HG02798 (cell line): ENCODE measurements around the gene RELN.
"Not testable (repeated sequence)": the region's sequence is repeated elsewhere in the genome, so short reads cannot be mapped to it uniquely, and the experiment has no call there.

Experiments used
- ATAC-seq: cut with Tn5 transposase; IDR thresholded peaks from one replicate; pipeline ENCODE4 v1.9.1; 2021; ENCODE audit warnings: mild to moderate bottlenecking; ENCODE audit not compliant: unreplicated experiment, poor library complexity

The RELN gene

DNA sequence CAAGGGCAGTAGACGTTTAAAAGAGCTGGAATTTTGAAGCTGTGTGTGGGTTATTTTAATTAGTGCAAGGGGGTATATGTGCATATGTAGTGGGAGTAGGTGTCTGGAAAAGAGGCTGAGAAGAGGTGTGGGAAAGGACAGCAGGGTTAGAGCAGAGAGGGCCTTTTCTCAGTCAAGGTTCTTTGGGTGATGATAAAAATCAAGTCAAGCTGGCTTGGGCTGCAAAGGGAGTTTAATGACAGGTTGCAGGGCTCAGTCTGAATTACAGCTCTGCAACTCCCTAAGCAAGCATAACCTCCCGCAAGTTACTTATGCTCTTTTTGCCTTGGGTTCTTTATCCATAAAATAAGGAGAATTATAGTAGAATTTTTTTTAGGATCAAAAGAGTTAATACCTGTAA, 83.5 kb downstream of the RELN start:
- ATAC-seq, result no peak

GRCh38 chr7:103902917-103903316, 86.5 kb downstream of the RELN start:
- ATAC-seq, result no peak

DNA sequence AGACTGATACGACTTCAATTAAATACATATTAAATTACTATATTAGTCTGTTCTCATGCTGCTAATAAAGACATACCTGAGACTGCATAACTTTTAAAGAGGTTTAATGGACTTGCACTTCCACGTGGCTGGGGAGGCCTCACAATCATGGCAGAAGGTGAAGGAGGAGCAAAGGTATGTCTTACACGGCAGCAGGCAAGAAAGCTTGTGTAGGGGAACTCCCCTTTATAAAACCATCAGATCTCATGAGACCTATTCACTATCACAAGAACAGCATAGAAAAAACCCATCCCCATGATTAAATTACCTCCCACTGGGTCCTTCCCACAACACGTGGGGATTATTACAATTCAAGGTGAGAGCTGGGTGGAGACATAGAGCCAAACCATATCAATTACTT, 92.6 kb downstream of the RELN start:
- ATAC-seq, result not testable (repeated sequence)

DNA sequence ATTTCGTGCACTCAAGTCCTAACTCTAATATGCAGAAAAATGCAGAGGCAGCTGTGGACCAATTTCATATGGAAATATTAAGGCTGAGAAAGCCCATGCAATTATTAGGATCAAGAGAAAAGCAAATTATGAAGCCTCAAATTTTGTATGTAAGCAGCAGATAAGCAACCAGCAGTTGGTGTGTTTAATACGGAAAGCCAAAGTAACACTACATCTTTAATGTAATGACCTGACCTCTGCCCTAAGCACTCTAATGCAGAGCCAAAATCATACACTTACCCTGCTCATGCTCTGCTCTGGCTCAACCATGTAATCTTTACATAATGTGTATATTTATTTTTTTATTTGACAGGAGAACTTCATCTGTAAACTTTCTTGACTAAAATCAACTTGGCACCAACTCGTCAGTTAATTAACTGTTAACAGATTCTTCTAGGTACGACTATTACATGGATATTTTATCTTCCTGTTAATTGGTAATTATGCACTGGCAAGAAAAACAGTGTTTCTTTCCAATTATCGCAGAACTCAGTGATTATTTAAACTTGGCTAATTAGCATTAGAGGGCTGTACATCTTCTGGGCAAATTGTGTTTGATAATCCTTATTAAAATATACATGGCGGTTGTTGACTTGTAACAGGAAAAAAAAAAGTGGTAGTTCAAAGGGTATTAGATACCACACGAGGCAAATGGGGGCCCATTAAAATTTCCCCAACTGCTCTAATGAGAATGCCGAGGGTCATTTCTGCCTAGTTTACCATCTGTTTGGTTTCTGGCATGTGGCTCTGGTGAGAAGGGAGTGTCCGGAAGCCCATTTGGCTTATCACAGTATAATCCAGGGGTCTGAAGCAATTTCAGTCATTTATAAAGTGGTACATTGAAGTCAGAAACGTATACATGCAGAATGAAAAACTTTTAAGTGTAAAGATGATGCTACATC, 94.5 kb downstream of the RELN start:
- ATAC-seq, result no peak

DNA sequence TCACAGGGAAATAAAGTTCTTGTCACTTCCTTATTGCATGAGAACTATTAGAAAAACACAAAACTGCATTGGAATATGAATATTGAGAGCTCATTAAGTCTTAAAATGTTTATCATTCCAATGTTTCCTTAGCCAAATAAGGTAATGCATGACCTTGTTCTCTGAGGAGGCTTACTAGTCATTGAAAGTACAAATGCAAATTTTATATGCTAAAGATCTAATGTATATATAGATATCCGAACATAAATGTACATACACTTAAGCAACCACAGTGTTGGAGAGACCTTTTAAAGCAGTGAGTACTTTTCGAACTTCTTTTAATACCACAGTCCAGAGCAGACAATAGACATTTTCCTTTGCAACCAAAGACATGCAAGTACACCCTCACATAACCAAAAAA, 96.1 kb downstream of the RELN start:
- no peak for ATAC-seq

- ATAC-seq, result no peak
Observed at GRCh38 chr7:103889451-103889850, 100.0 kb downstream of the RELN start.

DNA sequence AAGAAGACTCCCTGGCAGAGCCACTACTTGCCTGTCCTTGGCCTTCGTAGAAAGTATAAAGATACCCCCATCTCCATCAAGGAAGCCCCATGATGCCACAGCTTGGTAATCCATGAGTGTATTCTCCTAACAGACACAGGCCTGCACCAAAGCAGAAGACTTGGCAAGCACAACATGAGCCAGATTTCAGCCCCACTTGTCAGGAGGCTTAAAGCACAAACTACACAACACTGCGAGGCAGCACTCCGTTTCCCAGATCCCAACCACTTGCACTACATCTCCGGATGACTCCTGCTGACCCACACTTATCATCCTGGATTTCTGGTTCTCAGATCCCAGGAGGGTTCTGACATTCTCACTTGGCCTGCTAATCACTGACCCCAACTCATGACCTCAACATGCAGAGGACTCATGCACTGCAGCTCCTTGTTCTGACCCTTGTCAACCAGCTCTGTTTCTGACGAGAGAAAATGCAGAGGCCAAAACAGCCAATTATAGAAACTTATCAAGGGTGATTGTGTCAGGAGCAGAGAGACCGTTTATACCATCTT, 100.8 kb downstream of the RELN start:
- no peak for ATAC-seq

- ATAC-seq, result no peak
Observed at GRCh38 chr7:103887853-103888602, 101.4 kb downstream of the RELN start.

DNA sequence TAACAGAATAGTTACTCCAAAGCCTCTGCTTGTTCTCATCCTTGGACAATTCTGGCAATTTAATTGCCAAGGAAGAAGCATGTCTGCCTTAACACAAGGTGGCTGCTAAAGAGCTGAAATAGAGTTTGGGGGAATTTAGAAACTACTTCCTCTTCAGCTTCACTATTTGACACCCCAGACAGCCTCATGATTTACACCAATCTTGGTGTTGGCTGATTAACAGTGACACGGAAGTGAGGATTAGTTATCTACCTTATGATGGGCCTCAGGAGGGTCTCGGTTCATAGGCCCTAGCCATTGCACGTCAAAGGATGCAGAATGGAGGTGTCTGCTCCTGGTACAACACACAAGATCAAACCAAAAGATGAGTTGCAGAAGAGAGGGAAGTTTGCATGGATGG, 102.4 kb downstream of the RELN start:
- no peak for ATAC-seq

DNA sequence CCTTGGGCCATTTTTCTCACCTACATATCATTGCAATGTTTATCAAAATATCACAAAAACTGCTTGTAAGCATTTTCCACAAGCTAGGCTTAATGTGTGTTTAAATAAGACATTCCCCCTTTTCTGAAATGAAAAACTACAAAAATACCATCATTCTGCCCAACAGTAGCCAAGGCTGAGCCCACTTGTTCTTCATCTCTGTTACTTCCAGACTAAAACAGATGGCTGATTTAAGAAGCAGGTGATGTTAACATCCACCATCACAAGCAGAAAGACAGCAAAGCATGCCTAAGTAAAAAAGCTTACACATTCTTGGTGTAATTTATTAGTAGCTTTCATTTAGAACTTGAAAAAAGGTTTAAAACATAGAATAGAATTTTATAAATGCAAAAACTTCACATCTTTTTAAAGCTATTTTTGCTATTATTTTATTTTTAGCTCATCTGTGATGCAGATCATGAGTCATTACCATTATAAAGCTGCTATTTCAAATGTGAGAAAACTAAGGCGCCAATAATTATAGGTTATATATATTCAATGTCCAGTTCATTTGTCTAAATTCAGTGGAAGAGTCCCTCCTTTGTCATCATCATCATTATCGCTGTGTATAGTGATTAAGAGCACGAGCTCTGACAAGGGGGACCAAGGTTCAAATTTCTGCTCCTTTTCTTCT, 109.4 kb downstream of the RELN start:
- no peak for ATAC-seq

DNA sequence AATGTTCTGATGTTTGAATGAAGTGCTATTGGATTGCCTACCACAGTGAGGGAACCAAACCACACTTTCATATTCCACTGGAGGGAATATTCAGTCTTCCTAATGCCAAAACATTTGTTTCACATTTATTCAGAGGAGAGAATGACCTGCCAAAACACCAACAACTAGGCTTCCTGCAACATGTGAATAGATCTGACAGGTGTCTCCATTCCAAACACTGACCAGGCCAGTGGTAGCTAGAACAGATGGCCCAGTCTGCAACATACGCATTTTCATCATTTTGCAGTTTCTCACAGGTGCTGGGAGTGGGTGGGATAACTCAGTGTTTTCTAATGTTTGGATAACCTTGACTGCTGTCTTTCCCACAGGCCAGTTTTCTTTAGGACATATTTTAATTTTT, 110.0 kb downstream of the RELN start:
- ATAC-seq, result no peak

GRCh38 chr7:103877565-103877964, 111.9 kb downstream of the RELN start:
- no peak for ATAC-seq

GRCh38 chr7:103875718-103876117, 113.7 kb downstream of the RELN start:
- ATAC-seq, result no peak

GRCh38 chr7:103871473-103871872, 118.0 kb downstream of the RELN start:
- no peak for ATAC-seq

DNA sequence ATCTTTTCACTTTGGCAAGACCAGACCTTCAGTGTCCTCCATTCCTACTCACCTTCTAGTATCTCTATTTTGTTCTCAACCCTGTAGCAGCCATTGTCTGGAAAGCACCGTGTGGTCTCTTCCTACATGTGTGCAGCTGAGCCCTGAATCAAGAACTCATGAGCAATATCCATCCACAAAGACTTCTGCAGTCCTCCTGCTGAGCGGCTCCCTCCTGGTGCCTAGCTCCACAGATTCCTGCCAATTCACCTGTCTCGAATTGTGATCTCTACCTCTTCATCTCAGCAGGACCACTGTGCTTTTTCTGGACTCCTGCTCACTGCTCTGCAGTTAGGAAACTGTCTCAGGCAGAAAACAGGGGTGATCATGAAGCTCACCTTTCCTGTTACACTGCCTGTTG, 118.8 kb downstream of the RELN start:
- no peak for ATAC-seq

DNA sequence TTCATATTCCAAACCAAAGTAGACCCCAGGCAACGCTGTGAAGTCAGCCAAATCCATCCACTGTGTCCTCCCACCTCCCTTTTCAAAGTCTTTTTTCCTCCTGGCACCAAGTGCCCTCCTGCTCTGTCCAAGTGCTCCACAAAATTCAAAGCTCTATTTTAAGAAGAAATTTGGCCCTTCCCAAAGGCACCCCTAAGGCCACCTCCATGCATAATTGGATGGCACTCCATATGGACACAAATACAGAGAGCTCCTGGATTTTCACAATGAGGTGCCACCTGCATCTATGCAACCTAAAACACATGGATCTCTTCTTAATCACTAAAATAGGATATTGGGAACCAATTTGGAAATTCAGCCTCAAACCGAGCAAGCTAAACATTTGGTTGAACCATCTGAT, 121.6 kb downstream of the RELN start:
- ATAC-seq, result no peak

DNA sequence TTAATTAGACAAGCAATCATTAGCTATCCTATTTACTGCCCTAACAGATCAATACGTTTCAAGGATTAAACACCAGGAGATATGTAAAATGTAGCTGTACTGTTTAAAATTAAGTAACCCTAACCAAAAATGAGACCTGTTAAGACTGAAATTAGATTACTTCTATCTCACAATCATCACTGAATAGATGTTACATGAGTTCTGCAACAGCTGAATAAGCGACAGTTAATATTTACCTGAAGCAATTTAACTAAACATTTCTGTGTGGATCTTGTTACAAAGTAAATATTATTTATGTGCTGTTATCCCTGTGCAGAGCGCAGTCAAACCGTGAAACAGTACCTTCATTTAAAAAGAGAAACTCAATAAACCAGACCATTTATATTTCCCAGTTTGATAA, 122.5 kb downstream of the RELN start:
- no peak for ATAC-seq

- no peak for ATAC-seq
Observed at GRCh38 chr7:103865442-103865841, 124.0 kb downstream of the RELN start.

GRCh38 chr7:103862302-103863035, 127.0 kb downstream of the RELN start:
- no peak for ATAC-seq

DNA sequence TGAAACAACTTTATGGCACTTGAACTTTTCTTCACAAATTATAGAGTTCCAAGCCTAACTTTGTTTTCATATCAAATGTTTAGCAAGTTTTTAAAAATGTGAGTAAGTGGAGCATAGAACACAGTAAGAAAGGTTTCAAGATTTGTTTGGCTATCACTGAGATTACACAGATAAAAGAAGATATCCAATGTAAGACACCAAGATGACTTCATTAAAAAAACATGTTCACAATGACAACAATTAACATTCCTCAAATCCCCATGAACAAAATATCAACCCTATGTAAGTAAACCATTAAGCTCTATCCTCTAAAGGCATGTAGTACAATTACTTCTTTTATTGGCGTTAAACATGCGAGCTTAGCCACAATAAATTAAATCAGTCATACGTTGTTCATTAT, 129.7 kb downstream of the RELN start:
- ATAC-seq, result no peak
